HFFc6 (cell line): ENCODE results near the gene OR8B3. TPM values are rescaled to one million over a fixed set of nuclear protein-coding genes. Genes with fewer than 3 reads are reported as not detected.
"Not testable (repeated sequence)": the region's sequence is repeated elsewhere in the genome, so short reads cannot be mapped to it uniquely, and the experiment has no call there.

Source experiments
- DNase-seq: peaks from one replicate; pipeline ENCODE4 v3.0.0-alpha.2; 2018
- H3K27ac Mint-ChIP-seq: 2 replicates; pipeline ENCODE4 v1.8.0; 2020; ENCODE audit warnings: mild to moderate bottlenecking, mixed read lengths
- H3K27me3 Mint-ChIP-seq: 2 replicates; pipeline ENCODE4 v1.8.0; 2021; ENCODE audit warnings: mild to moderate bottlenecking, moderate library complexity, mixed read lengths; ENCODE audit not compliant: insufficient read depth
- H3K36me3 Mint-ChIP-seq: 2 replicates; pipeline ENCODE4 v1.8.0; 2021; ENCODE audit warnings: low read depth, mixed read lengths
- H3K4me1 Mint-ChIP-seq: 2 replicates; pipeline ENCODE4 v1.8.0; 2020; ENCODE audit warnings: low read depth, mixed read lengths
- H3K4me3 Mint-ChIP-seq: 2 replicates; pipeline ENCODE4 v1.8.0; 2020; ENCODE audit warnings: mild to moderate bottlenecking, moderate library complexity, mixed read lengths
- H3K9me3 Mint-ChIP-seq: 2 replicates; pipeline ENCODE4 v1.8.0; 2020; ENCODE audit warnings: mild to moderate bottlenecking, mixed read lengths
- CTCF ChIP-seq: fragments of 200-600 bp; sonication (generic); IDR thresholded peaks from 2 replicates; pipeline ENCODE4 v1.5.0; 2021; ENCODE audit warnings: antibody characterized with exemption, mild to moderate bottlenecking
- total RNA-seq, 6 experiments: library from RNA; stranded (reverse); fragmentation: NEBNext Ultra II Directional; extraction: Animal tissue kit (Norgen Biotek cat#: 25700); gene quantifications; 2 replicates in 1 of 6; 3 replicates in 5 of 6; pipeline ENCODE4 v1.2.3, GENCODE V29; 2021

OR8B3 gene
- total RNA-seq, 6 experiments from 2014 or later = not detected

DNA sequence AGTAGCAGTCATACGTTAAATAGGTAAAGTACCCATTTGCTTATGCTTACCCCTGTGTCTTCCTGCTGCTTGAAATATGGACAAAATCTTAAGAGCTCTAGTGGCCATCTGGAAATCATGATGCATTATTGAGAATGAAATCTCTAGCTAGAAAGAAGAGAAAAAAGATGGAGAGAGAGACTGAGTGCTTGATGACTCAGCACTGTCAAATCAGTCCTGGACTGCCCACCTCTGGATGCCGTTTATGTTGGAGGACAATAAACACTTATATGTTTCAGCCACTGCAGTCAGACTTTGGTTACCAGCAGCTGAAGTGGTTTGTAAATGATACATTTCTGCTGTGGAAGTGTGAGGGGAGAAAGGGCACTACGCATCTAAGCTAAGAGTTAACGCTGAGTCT is 22.2 kb upstream of the OR8B3 start:
- Mint-ChIP-seq H3K27me3 (peaks cover 3% of the 10 kb centered on the region), H3K36me3 (no peaks in the 10 kb centered on the region), H3K9me3 (no peaks in the 10 kb centered on the region), H3K27ac (no peak overlapping the region), H3K4me3 (no peak overlapping the region), H3K4me1 (no peaks in the 10 kb centered on the region)
- DNase-seq = no peak
- TF ChIP-seq CTCF = no peak

- peak; percentile 29 for DNase-seq
- Mint-ChIP-seq H3K36me3 (no peaks in the 10 kb centered on the region), H3K4me1 (0 out of 2 replicates have a peak, but pooled peaks cover 5% of the 10 kb centered on the region), H3K4me3 (no peak overlapping the region; the same call in 1 of the 2 replicates), H3K9me3 (no peaks in the 10 kb centered on the region), H3K27ac (no peak overlapping the region), H3K27me3 (peaks cover 3% of the 10 kb centered on the region)
- TF ChIP-seq CTCF = peak; percentile 88
Observed at GRCh38 chr11:124415356-124415923, 16.6 kb upstream of the OR8B3 start.

DNA sequence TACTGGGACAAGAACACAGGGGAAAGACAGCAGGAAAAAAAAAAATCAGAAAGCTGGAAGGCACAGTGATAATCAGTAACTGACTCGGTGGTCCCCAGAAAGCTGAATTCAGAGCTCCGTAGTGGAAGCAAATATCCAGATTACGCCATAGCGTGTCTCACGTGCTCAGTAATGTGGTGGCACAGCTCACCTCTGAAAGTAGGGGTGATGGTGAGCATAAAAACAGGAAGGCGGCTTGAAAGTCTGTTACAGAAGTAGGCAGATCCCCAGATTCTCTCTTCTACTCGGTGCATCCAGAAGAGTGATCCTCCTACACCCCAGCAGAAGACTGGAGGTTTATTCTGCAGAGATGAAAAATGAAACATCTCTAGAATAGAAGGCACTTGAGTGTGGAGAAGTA is 11.1 kb upstream of the OR8B3 start:
- DNase-seq = no peak
- no peaks in the 10 kb centered on the region for H3K4me1 Mint-ChIP-seq
- no peaks in the 10 kb centered on the region for H3K36me3 Mint-ChIP-seq
- TF ChIP-seq CTCF = no peak
- no peak overlapping the region for H3K27ac Mint-ChIP-seq
- peaks cover 5% of the 10 kb centered on the region for H3K27me3 Mint-ChIP-seq
- no peaks in the 10 kb centered on the region for H3K9me3 Mint-ChIP-seq
- no peak overlapping the region for H3K4me3 Mint-ChIP-seq

DNA sequence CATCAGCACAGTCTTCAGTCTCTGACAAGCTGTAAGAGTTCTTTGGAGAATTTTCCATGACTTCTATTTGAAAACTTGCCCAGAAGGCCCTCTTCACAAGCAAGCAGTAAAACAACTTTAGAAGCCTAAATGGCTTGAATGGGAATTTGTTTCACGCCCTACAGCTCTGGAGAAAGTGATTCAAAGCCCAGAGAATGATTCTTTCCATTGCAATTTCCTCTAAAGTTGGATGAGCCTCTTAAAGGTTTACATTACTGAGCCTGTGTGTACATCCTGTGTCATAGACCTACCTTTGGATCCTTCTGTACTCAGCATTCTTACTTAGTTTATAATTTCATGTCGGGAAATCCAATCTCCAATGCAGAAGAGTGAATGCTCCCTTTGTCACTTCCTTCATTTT is 6.8 kb upstream of the OR8B3 start:
- peaks cover 6% of the 10 kb centered on the region for H3K4me1 Mint-ChIP-seq
- no peak for TF ChIP-seq CTCF

DNA sequence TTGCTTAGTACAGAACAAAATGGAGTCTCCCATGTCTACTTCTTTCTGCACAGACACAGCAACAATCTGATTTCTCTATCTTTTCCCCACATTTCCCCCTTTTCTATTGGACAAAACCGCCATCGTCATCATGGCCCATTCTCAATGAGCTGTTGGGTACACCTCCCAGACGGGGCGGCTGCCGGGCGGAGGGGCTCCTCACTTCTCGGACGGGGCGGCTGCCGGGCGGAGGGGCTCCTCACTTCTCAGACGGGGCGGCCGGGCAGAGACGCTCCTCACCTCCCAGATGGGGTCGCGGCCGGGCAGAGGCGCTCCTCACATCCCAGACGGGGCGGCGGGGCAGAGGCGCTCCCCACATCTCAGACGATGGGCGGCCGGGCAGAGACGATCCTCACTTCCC is 4.4 kb upstream of the OR8B3 start:
- H3K27ac Mint-ChIP-seq, H3K27me3 Mint-ChIP-seq, H3K4me1 Mint-ChIP-seq, H3K36me3 Mint-ChIP-seq, H3K4me3 Mint-ChIP-seq, DNase-seq, H3K9me3 Mint-ChIP-seq: not testable (repeated sequence)

More for the DNA sequence above, 6.8 kb upstream of the OR8B3 start:
- Mint-ChIP-seq H3K36me3 (no peaks in the 10 kb centered on the region), H3K27me3 (peaks cover 5% of the 10 kb centered on the region), H3K9me3 (no peaks in the 10 kb centered on the region; the same call in 1 of the 2 replicates), H3K27ac (no peak overlapping the region), H3K4me3 (no peak overlapping the region)
- no peak for DNase-seq

- peak; percentile 92 for TF ChIP-seq CTCF
- peak overlapping the region; percentile 72 for H3K27ac Mint-ChIP-seq
- no peaks in the 10 kb centered on the region; the same call in 1 of the 2 replicates for H3K9me3 Mint-ChIP-seq
- peak; percentile 87 for DNase-seq
- no peaks in the 10 kb centered on the region for H3K36me3 Mint-ChIP-seq
- H3K4me3 Mint-ChIP-seq = no peak overlapping the region
- peaks cover 6% of the 10 kb centered on the region for H3K4me1 Mint-ChIP-seq
- no peaks in the 10 kb centered on the region for H3K27me3 Mint-ChIP-seq
Observed at GRCh38 chr11:124402326-124402922, 3.6 kb upstream of the OR8B3 start.

DNA sequence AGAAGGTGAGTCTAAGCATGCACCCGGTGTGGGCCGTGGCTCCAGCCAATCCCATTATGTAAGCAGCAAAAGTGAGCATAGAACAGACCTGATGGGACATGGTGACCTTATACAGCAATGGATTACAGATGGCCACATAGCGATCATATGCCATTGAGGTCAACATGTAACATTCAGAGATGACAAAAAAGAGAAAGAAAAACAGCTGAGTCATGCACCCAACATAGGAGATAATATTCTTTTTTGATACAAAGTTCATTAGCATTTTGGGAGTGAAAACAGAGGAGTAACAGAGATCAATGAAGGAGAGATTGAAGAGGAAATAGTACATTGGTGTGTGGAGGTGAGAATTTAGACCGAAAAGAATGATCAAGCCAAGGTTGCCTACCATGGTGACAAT is 2.0 kb downstream of the OR8B3 start:
- not testable (repeated sequence) for DNase-seq, H3K4me1 Mint-ChIP-seq, H3K9me3 Mint-ChIP-seq, H3K27ac Mint-ChIP-seq, H3K4me3 Mint-ChIP-seq, H3K27me3 Mint-ChIP-seq, H3K36me3 Mint-ChIP-seq
